HG02678 (cell line): Measurements from ENCODE around the gene DSCAML1.

Source experiments
- ATAC-seq: cut with Tn5 transposase; IDR thresholded peaks from one replicate; pipeline ENCODE4 v1.9.1; 2021; ENCODE audit warnings: mild to moderate bottlenecking, moderate library complexity; ENCODE audit not compliant: unreplicated experiment

DSCAML1 gene

GRCh38 chr11:117620086-117620485 is 176.9 kb downstream of the DSCAML1 start:
- ATAC-seq, result no peak

- ATAC-seq, result no peak
Measured at GRCh38 chr11:117619661-117620060, 177.4 kb downstream of the DSCAML1 start.

GRCh38 chr11:117618982-117619355 is 178.0 kb downstream of the DSCAML1 start:
- ATAC-seq, result no peak

- no peak for ATAC-seq
Measured at GRCh38 chr11:117618302-117618981, 178.6 kb downstream of the DSCAML1 start.

- no peak for ATAC-seq
Measured at GRCh38 chr11:117616979-117617378, 180.0 kb downstream of the DSCAML1 start.

- ATAC-seq, result no peak
Measured at GRCh38 chr11:117614728-117615127, 182.3 kb downstream of the DSCAML1 start.

GRCh38 chr11:117613521-117613920 is 183.5 kb downstream of the DSCAML1 start:
- ATAC-seq, result no peak

- no peak for ATAC-seq
Measured at GRCh38 chr11:117612177-117612576, 184.8 kb downstream of the DSCAML1 start.

GRCh38 chr11:117610901-117611300 is 186.1 kb downstream of the DSCAML1 start:
- ATAC-seq, result no peak

- no peak for ATAC-seq
Measured at GRCh38 chr11:117610045-117610444, 187.0 kb downstream of the DSCAML1 start.

- ATAC-seq, result no peak
Measured at GRCh38 chr11:117607449-117607848, 189.6 kb downstream of the DSCAML1 start.

GRCh38 chr11:117606790-117607189 is 190.2 kb downstream of the DSCAML1 start:
- ATAC-seq, result peak; percentile 38

GRCh38 chr11:117606211-117606610 is 190.8 kb downstream of the DSCAML1 start:
- ATAC-seq, result peak; percentile 74

- no peak for ATAC-seq
Measured at GRCh38 chr11:117605331-117605730, 191.7 kb downstream of the DSCAML1 start.

GRCh38 chr11:117604336-117604995 is 192.6 kb downstream of the DSCAML1 start:
- ATAC-seq, result no peak

- ATAC-seq, result no peak
Measured at GRCh38 chr11:117603932-117604331, 193.1 kb downstream of the DSCAML1 start.

- no peak for ATAC-seq
Measured at GRCh38 chr11:117601006-117601708, 195.9 kb downstream of the DSCAML1 start.

GRCh38 chr11:117600234-117600783 is 196.7 kb downstream of the DSCAML1 start:
- ATAC-seq, result no peak

- ATAC-seq, result no peak
Measured at GRCh38 chr11:117597071-117597470, 199.9 kb downstream of the DSCAML1 start.

- ATAC-seq, result no peak
Measured at GRCh38 chr11:117595440-117595839, 201.6 kb downstream of the DSCAML1 start.

GRCh38 chr11:117594721-117595120 is 202.3 kb downstream of the DSCAML1 start:
- no peak for ATAC-seq

GRCh38 chr11:117593065-117593464 is 204.0 kb downstream of the DSCAML1 start:
- ATAC-seq, result no peak
